HEK293 (cell line): ENCODE data around the gene ETDC.

Experiments
- SETDB1 ChIP-seq: IDR thresholded peaks from one replicate; pipeline ENCODE4 v1.6.1; 2017; ENCODE audit warnings: mild to moderate bottlenecking, low read length, moderate library complexity, mixed read lengths; ENCODE audit not compliant: insufficient read length
- YY1 ChIP-seq: fragments of 450-650 bp; formaldehyde crosslinking; IDR thresholded peaks from 2 replicates; pipeline ENCODE4 v1.5.1; 2018; ENCODE audit warnings: missing biosample characterization, missing genetic modification characterization
- ZNF549 ChIP-seq: fragments of 450-650 bp; IDR thresholded peaks from 2 replicates; pipeline ENCODE4 v1.5.1; 2018; ENCODE audit warnings: missing biosample characterization, missing genetic modification characterization, mild to moderate bottlenecking, inconsistent platforms, moderate library complexity
- ZNF561 ChIP-seq: fragments of 450-650 bp; IDR thresholded peaks from 2 replicates; pipeline ENCODE4 v1.5.1; 2018; ENCODE audit warnings: missing biosample characterization, missing genetic modification characterization, borderline replicate concordance
- ZNF670 ChIP-seq: fragments of 450-650 bp; formaldehyde crosslinking; IDR thresholded peaks from 2 replicates; pipeline ENCODE4 v1.5.1; 2016; ENCODE audit warnings: missing biosample characterization, missing genetic modification characterization, low read depth
- ZNF791 ChIP-seq: fragments of 450-650 bp; formaldehyde crosslinking; IDR thresholded peaks from 2 replicates; pipeline ENCODE4 v1.5.1; 2016; ENCODE audit warnings: missing biosample characterization, missing genetic modification characterization
- ZNF830 ChIP-seq: fragments of 450-650 bp; IDR thresholded peaks from 2 replicates; pipeline ENCODE4 v1.5.0; 2018; ENCODE audit warnings: missing biosample characterization, missing genetic modification characterization, low read depth, mild to moderate bottlenecking, moderate library complexity
- TF ChIP-seq, protein P1 (sequence below): fragments of 450-650 bp; formaldehyde crosslinking; IDR thresholded peaks from 2 replicates; pipeline ENCODE4 v1.5.1; 2016; ENCODE audit warnings: missing biosample characterization, missing genetic modification characterization
- TF ChIP-seq, protein P2 (sequence below): fragments of 450-650 bp; formaldehyde crosslinking; IDR thresholded peaks from 2 replicates; pipeline ENCODE4 v1.5.1; 2016; ENCODE audit warnings: missing biosample characterization, missing genetic modification characterization

DNA sequence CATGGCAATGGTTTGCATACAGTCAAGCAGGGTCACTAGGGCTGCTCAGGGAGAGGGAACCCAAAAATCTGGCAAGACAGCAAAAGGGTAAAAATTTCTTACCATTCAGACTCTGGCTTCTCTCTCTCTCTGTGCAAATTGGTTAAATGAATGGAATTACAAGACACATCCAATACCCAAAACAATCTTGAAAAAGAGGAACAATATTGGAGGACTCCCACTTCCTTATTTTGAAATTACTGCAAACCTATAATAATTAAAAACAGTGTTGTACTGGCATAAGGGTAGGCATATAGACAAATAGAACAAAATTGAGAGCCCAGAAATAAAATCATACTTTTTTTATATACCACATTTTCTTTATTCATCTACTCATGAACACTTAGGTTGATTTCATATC lies 33.3 kb upstream of the ETDC start:
- TF ChIP-seq, protein P1, sequence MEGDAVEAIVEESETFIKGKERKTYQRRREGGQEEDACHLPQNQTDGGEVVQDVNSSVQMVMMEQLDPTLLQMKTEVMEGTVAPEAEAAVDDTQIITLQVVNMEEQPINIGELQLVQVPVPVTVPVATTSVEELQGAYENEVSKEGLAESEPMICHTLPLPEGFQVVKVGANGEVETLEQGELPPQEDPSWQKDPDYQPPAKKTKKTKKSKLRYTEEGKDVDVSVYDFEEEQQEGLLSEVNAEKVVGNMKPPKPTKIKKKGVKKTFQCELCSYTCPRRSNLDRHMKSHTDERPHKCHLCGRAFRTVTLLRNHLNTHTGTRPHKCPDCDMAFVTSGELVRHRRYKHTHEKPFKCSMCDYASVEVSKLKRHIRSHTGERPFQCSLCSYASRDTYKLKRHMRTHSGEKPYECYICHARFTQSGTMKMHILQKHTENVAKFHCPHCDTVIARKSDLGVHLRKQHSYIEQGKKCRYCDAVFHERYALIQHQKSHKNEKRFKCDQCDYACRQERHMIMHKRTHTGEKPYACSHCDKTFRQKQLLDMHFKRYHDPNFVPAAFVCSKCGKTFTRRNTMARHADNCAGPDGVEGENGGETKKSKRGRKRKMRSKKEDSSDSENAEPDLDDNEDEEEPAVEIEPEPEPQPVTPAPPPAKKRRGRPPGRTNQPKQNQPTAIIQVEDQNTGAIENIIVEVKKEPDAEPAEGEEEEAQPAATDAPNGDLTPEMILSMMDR (tag by site-specific recombination): no peak
- TF ChIP-seq ZNF561 (tag by site-specific recombination) (no peak), ZNF670 (no peak), YY1 (tag by site-specific recombination) (no peak), ZNF791 (tag by site-specific recombination) (no peak), ZNF549 (no peak), SETDB1 (no peak), ZNF830 (tag by site-specific recombination) (no peak)
- TF ChIP-seq, protein P2, sequence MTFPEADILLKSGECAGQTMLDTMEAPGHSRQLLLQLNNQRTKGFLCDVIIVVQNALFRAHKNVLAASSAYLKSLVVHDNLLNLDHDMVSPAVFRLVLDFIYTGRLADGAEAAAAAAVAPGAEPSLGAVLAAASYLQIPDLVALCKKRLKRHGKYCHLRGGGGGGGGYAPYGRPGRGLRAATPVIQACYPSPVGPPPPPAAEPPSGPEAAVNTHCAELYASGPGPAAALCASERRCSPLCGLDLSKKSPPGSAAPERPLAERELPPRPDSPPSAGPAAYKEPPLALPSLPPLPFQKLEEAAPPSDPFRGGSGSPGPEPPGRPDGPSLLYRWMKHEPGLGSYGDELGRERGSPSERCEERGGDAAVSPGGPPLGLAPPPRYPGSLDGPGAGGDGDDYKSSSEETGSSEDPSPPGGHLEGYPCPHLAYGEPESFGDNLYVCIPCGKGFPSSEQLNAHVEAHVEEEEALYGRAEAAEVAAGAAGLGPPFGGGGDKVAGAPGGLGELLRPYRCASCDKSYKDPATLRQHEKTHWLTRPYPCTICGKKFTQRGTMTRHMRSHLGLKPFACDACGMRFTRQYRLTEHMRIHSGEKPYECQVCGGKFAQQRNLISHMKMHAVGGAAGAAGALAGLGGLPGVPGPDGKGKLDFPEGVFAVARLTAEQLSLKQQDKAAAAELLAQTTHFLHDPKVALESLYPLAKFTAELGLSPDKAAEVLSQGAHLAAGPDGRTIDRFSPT (tag by site-specific recombination): no peak
